Sigmoid colon (tissue), 4 donors: Measurements from ENCODE around the gene ARHGAP10.

Experiments used
- EP300 ChIP-seq, 4 donors: sonication (generic); formaldehyde crosslinking; IDR thresholded peaks; one replicate each; pipeline ENCODE4 v1.6.1; 2017; ENCODE audit warnings: antibody characterized with exemption in 4 of 4
- POLR2A ChIP-seq, 2 donors: fragments of 450-650 bp; IDR thresholded peaks; one replicate each; pipeline ENCODE4 v1.6.1; 2016; ENCODE audit warnings: antibody characterized with exemption in 2 of 2, mild to moderate bottlenecking in 2 of 2, moderate library complexity in 2 of 2
- TF ChIP-seq, protein P1 (sequence below), 4 experiments: fragments of 450-650 bp in 3 of 4; fragments of 200-600 bp in 1 of 4; IDR thresholded peaks; one replicate each; pipeline ENCODE4 v1.5.1; 2016 to 2019; ENCODE audit warnings: antibody characterized with exemption in 4 of 4, mild to moderate bottlenecking in 3 of 4, moderate library complexity in 2 of 4

DNA sequence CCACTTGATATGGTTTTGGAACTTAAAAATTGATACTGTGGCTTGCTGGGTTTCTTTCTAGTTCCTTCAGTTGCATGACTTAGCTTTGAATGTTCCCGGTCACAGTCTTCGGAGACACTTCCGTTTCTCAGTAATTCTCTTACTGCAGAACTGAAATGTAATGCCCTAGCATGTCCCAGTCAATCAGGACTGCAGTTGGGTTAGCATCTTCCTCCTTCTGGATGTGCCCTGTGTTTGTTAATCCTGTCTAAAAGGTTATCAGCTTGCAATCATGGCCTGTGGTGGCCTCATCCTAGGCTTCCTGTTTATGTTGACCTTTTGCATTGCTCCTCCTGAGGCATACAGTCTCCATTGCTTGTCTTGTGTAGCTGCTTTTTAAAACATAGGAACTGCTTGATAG is 275.9 kb downstream of the ARHGAP10 start:
- TF ChIP-seq, protein P1, sequence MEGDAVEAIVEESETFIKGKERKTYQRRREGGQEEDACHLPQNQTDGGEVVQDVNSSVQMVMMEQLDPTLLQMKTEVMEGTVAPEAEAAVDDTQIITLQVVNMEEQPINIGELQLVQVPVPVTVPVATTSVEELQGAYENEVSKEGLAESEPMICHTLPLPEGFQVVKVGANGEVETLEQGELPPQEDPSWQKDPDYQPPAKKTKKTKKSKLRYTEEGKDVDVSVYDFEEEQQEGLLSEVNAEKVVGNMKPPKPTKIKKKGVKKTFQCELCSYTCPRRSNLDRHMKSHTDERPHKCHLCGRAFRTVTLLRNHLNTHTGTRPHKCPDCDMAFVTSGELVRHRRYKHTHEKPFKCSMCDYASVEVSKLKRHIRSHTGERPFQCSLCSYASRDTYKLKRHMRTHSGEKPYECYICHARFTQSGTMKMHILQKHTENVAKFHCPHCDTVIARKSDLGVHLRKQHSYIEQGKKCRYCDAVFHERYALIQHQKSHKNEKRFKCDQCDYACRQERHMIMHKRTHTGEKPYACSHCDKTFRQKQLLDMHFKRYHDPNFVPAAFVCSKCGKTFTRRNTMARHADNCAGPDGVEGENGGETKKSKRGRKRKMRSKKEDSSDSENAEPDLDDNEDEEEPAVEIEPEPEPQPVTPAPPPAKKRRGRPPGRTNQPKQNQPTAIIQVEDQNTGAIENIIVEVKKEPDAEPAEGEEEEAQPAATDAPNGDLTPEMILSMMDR (IDR thresholded peaks at IDR 0.05) = no peak
- TF ChIP-seq POLR2A (IDR thresholded peaks at IDR 0.05) = no peak
- TF ChIP-seq EP300 (IDR thresholded peaks at IDR 0.05) = no peak
